HCT116 (cell line): ENCODE measurements around the gene SORCS2. TPM values are rescaled to one million over a fixed set of nuclear protein-coding genes. Genes with fewer than 3 reads are reported as not detected.

Experiments used
- ATAC-seq: fragments of 200-7000 bp; cut with Tn5 transposase; 2 replicates; pipeline ENCODE4 v1.9.1; 2020; ENCODE audit warnings: mild to moderate bottlenecking, moderate library complexity
- BruUV-seq: library from RNA; stranded (reverse); fragments of 400-500 nt; replicated peaks from 2 replicates; lab custom pipeline; 2021; lab: Mats Ljungman, UMichigan
- CTCF ChIA-PET: fragments of 300-600 bp; sonication (Branson Sonifier 250); formaldehyde crosslinking; loops from one replicate; lab custom pipeline; 2021; ENCODE audit warnings: antibody characterized with exemption; lab: Charles Lee
- POLR2A ChIA-PET: fragments of 300-600, 350-600 bp; sonication (Branson Sonifier 250); formaldehyde crosslinking; loops from one replicate; lab custom pipeline; 2021; ENCODE audit warnings: antibody characterized with exemption; lab: Charles Lee
- RAD21 ChIA-PET, 2 experiments: fragments of 300-600 bp; sonication (Branson Sonifier 250); formaldehyde crosslinking; loops; one replicate each; lab custom pipeline; 2023; ENCODE audit warnings: low total read pairs in 2 of 2; ENCODE audit not compliant: uncharacterized antibody in 2 of 2, unreplicated experiment in 2 of 2, low non-redundant PET in 1 of 2; lab: Charles Lee
- DNase-seq: peaks from one replicate; pipeline ENCODE4 v3.0.0-alpha.2; 2010; ENCODE audit warnings: low read depth, low spot score
- H2AFZ ChIP-seq: fragments of 200-600 bp; shearing (Covaris generic), sonication (generic); 2 replicates; pipeline ENCODE4 v1.6.1; 2017; ENCODE audit warnings: low read depth, mixed run types, mixed read lengths, antibody characterized with exemption, low read length; ENCODE audit not compliant: poor library complexity, severe bottlenecking
- H3K27ac ChIP-seq: 2 replicates; pipeline ENCODE4 v1.5.1; 2012; ENCODE audit warnings: low read depth, low read length
- H3K27me3 ChIP-seq: fragments of 200-600 bp; sonication (generic); 2 replicates; pipeline ENCODE4 v1.6.1; 2016; ENCODE audit warnings: mixed run types, low read length, mixed read lengths; ENCODE audit not compliant: insufficient read depth
- H3K36me3 ChIP-seq, 2 experiments: fragments of 200-500 bp in 1 of 2; fragments of 200-600 bp in 1 of 2; sonication (Bioruptor generic) in 1 of 2; sonication (generic) in 1 of 2; 2 replicates each; pipeline versions ENCODE4 v1.5.1 to v1.6.1; 2014 to 2016; ENCODE audit warnings: low read length in 2 of 2, inconsistent platforms in 1 of 2, mixed read lengths in 1 of 2, mixed run types in 1 of 2; ENCODE audit not compliant: insufficient read depth in 2 of 2, control insufficient read depth in 1 of 2
- H3K4me1 ChIP-seq, 2 experiments: fragments of 200-600 bp in 1 of 2; sonication (generic) in 1 of 2; 2 replicates each; pipeline versions ENCODE4 v1.5.1 to v1.6.1; 2012 to 2017; ENCODE audit warnings: low read length in 2 of 2, inconsistent platforms in 1 of 2, mild to moderate bottlenecking in 1 of 2, mixed read lengths in 1 of 2, mixed run types in 1 of 2, moderate library complexity in 1 of 2; ENCODE audit not compliant: insufficient read depth in 2 of 2, control insufficient read depth in 1 of 2
- H3K4me2 ChIP-seq: fragments of 200-600 bp; sonication (generic); 2 replicates; pipeline ENCODE4 v1.6.1; 2017; ENCODE audit warnings: mixed run types, low read length, mixed read lengths
- H3K4me3 ChIP-seq, 2 experiments: fragments of 200-600 bp in 1 of 2; sonication (generic) in 1 of 2; replicated peaks in 1 of 2; 2 replicates each; pipeline ENCODE4 v1.5.1; 2011 to 2016; ENCODE audit warnings: low read length in 2 of 2, control low read depth in 1 of 2, low read depth in 1 of 2, mild to moderate bottlenecking in 1 of 2, mixed read lengths in 1 of 2, mixed run types in 1 of 2
- H3K79me2 ChIP-seq: fragments of 200-600 bp; sonication (generic); 2 replicates; pipeline ENCODE4 v1.6.1; 2017; ENCODE audit warnings: mild to moderate bottlenecking, mixed run types, low read length, moderate library complexity, mixed read lengths; ENCODE audit not compliant: insufficient read depth
- H3K9ac ChIP-seq: fragments of 200-600 bp; sonication (generic); 2 replicates; pipeline ENCODE4 v1.6.1; 2016; ENCODE audit warnings: low read length, mixed read lengths
- H3K9me2 ChIP-seq: fragments of 200-600 bp; sonication (generic), shearing (Covaris generic); 2 replicates; pipeline ENCODE4 v1.6.1; 2017; ENCODE audit warnings: mixed run types, mild to moderate bottlenecking, moderate library complexity; ENCODE audit not compliant: insufficient read depth
- H3K9me3 ChIP-seq, 2 experiments: fragments of 200-500 bp in 1 of 2; fragments of 200-600 bp in 1 of 2; sonication (Bioruptor generic) in 1 of 2; sonication (generic) in 1 of 2; 2 replicates each; pipeline ENCODE4 v1.6.1; 2014 to 2017; ENCODE audit warnings: low read length in 2 of 2, mixed read lengths in 2 of 2, inconsistent platforms in 1 of 2, low read depth in 1 of 2, mild to moderate bottlenecking in 1 of 2, mixed run types in 1 of 2, moderate library complexity in 1 of 2; ENCODE audit not compliant: control insufficient read depth in 1 of 2, insufficient read depth in 1 of 2
- H4K20me1 ChIP-seq: fragments of 200-600 bp; sonication (generic), shearing (Covaris generic); 2 replicates; pipeline ENCODE4 v1.6.1; 2017; ENCODE audit warnings: mixed run types, mild to moderate bottlenecking, moderate library complexity; ENCODE audit not compliant: insufficient read depth
- CBX3 ChIP-seq: IDR thresholded peaks from 2 replicates; pipeline ENCODE4 v1.6.1; 2012; ENCODE audit warnings: low read depth
- EZH2 ChIP-seq: fragments of 200-600 bp; sonication (generic); IDR thresholded peaks from 2 replicates; pipeline ENCODE4 v1.6.1; 2017; ENCODE audit warnings: antibody characterized with exemption, mixed run types
- EZH2phosphoT487 ChIP-seq: fragments of 200-600 bp; IDR thresholded peaks from 2 replicates; pipeline ENCODE4 v1.6.1; 2018; ENCODE audit warnings: antibody characterized with exemption, borderline replicate concordance
- JUND ChIP-seq: IDR thresholded peaks from 2 replicates; pipeline ENCODE4 v1.6.1; 2012
- MAX ChIP-seq: IDR thresholded peaks from 2 replicates; pipeline ENCODE4 v1.6.1; 2012
- POLR2AphosphoS5 ChIP-seq: IDR thresholded peaks from 2 replicates; pipeline ENCODE4 v1.6.1; 2011; ENCODE audit warnings: mild to moderate bottlenecking, low read depth, low read length, moderate library complexity
- RAD21 ChIP-seq: IDR thresholded peaks from 2 replicates; pipeline ENCODE4 v1.6.1; 2012; ENCODE audit warnings: low read depth, mild to moderate bottlenecking
- TCF7L2 ChIP-seq: IDR thresholded peaks from 2 replicates; pipeline ENCODE4 v1.7.0; 2011; ENCODE audit warnings: borderline replicate concordance, inconsistent platforms; ENCODE audit not compliant: insufficient read depth, insufficient read length; ENCODE audit errors: extremely low read depth
- ZFX ChIP-seq: fragments of 450-650 bp; IDR thresholded peaks from 2 replicates; pipeline ENCODE4 v1.6.1; 2017
- intact Hi-C: fragments of 100-400 bp; cut with micrococcal nuclease; formaldehyde crosslinking; loops from 2 replicates; pipeline ENCODE4 v1.10.0; 2022
- total RNA-seq: library from RNA; stranded (reverse); gene quantifications from one replicate; pipeline ENCODE4 v1.2.1, GENCODE V29; 2021; ENCODE audit not compliant: unreplicated experiment
- TF ChIP-seq, protein P1 (sequence below), 3 experiments: fragments of 200-600 bp in 1 of 3; sonication (generic) in 1 of 3; IDR thresholded peaks in 2 of 3; conservative IDR thresholded peaks in 1 of 3; 2 replicates each; pipeline ENCODE4 v1.5.1; 2012 to 2017; ENCODE audit warnings: low read depth in 2 of 3, low read length in 2 of 3, antibody characterized with exemption in 1 of 3, borderline replicate concordance in 1 of 3, control low read depth in 1 of 3, mild to moderate bottlenecking in 1 of 3, mixed read lengths in 1 of 3, mixed run types in 1 of 3, moderate library complexity in 1 of 3; ENCODE audit not compliant: insufficient read depth in 1 of 3

SORCS2 gene
- total RNA-seq, 1 experiment from 2014 or later: 0.37 TPM

DNA sequence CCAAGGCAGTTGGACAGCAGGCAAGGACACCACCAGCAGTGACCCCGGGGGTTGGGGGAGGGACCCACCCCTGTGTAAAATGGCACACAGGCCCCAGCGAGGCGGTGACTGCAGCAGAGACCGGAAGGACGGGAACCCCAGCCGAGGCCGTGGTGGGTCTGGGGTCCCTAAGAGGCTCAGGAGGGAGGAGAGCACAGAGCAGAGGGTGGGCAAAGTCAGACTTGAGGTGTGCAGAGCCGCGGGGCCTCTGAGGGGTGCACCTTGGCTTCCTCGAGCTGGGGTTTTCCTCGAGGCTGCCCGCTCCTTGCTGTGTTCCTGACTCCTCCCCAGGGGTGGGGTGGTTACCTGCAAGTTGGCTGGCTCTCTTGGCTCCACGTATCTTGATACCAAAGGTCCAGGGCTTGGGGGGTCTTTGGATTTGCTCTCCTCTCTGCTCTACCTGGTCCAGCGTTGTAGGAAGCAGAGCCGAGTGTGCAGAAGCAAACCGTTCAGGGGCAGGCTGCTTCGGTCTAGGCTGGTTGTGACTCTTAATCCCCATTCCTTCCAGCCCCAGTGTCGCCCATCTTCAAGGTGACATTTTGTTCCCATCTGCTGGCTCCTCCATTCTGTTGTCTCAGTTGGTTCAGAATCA, 37.9 kb upstream of the SORCS2 start:
- Histone ChIP-seq H3K36me3 (no peaks in the 10 kb centered on the region), H3K9me3 (no peaks in the 10 kb centered on the region), H3K79me2 (no peaks in the 10 kb centered on the region), H3K4me1 (peaks cover 0 to 7% of the 10 kb centered on the region in 2 experiments; a peak in 2 of 4 replicates), H2AFZ (no peak overlapping the region), H3K9ac (no peak overlapping the region), H3K27me3 (peaks cover 3% of the 10 kb centered on the region; the same call in 1 of the 2 replicates), H3K27ac (no peak overlapping the region), H3K9me2 (no peaks in the 10 kb centered on the region), H3K4me2 (no peak overlapping the region), H4K20me1 (no peaks in the 10 kb centered on the region), H3K4me3 (no peak overlapping the region)
- TF ChIP-seq RAD21: no peak
- no peak for TF ChIP-seq EZH2
- no peak for TF ChIP-seq TCF7L2
- TF ChIP-seq EZH2phosphoT487: no peak
- TF ChIP-seq CBX3: no peak
- TF ChIP-seq MAX: no peak
- intact Hi-C loops: no loop called here
- DNase-seq (no peak), ATAC-seq (no peak)
- ChIA-PET POLR2A (no interaction called here), CTCF (no interaction called here), RAD21 (no interaction called here)
- no TSS peak for BruUV-seq

- no peak for DNase-seq
- no peak overlapping the region for H3K4me2 ChIP-seq
- TF ChIP-seq POLR2AphosphoS5: no peak
- TF ChIP-seq EZH2: no peak
- TF ChIP-seq, protein P1, sequence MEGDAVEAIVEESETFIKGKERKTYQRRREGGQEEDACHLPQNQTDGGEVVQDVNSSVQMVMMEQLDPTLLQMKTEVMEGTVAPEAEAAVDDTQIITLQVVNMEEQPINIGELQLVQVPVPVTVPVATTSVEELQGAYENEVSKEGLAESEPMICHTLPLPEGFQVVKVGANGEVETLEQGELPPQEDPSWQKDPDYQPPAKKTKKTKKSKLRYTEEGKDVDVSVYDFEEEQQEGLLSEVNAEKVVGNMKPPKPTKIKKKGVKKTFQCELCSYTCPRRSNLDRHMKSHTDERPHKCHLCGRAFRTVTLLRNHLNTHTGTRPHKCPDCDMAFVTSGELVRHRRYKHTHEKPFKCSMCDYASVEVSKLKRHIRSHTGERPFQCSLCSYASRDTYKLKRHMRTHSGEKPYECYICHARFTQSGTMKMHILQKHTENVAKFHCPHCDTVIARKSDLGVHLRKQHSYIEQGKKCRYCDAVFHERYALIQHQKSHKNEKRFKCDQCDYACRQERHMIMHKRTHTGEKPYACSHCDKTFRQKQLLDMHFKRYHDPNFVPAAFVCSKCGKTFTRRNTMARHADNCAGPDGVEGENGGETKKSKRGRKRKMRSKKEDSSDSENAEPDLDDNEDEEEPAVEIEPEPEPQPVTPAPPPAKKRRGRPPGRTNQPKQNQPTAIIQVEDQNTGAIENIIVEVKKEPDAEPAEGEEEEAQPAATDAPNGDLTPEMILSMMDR (IDR thresholded peaks at IDR 0.05 in 2 of 3, conservative IDR thresholded peaks at IDR 0.05 in 1 of 3; ENCODE audit: borderline replicate concordance in 1 of 3, insufficient read depth in 1 of 3, low read depth in 2 of 3, low read length in 2 of 3): no peak
- TF ChIP-seq JUND: no peak
- TF ChIP-seq ZFX: no peak
- TF ChIP-seq, all 23 proteins: peak for 0
Observed at GRCh38 chr4:7155590-7156071, 36.7 kb upstream of the SORCS2 start.

More at GRCh38 chr4:7155590-7156071, 36.7 kb upstream of the SORCS2 start:
- Histone ChIP-seq H3K4me3 (no peak overlapping the region), H3K4me1 (peaks cover 0 to 4% of the 10 kb centered on the region in 2 experiments; a peak in 2 of 4 replicates), H3K9me3 (no peaks in the 10 kb centered on the region), H3K27ac (no peak overlapping the region), H2AFZ (no peak overlapping the region), H4K20me1 (no peaks in the 10 kb centered on the region), H3K36me3 (no peaks in the 10 kb centered on the region), H3K9me2 (no peaks in the 10 kb centered on the region), H3K9ac (no peak overlapping the region), H3K27me3 (peaks cover 3% of the 10 kb centered on the region; the same call in 1 of the 2 replicates), H3K79me2 (no peaks in the 10 kb centered on the region)
- no TSS peak for BruUV-seq
- no peak for ATAC-seq
- ChIA-PET POLR2A (no interaction called here), CTCF (no interaction called here), RAD21 (no interaction called here)
- intact Hi-C loops: no loop called here
